Activated naive CD4-positive, alpha-beta T cell treated with anti-CD3 and anti-CD28 coated beads for 36 hours (primary cell): Measurements from ENCODE around the gene CPA2. TPM values are rescaled to one million over a fixed set of nuclear protein-coding genes. Genes with fewer than 3 reads are reported as not detected.

Experiments used
- CTCF ChIA-PET: fragments of 350-600 bp; sonication (Branson Sonifier 250); formaldehyde crosslinking; loops from one replicate; lab custom pipeline; 2021; ENCODE audit warnings: antibody characterized with exemption; lab: Charles Lee
- DNase-seq: peaks from one replicate; pipeline ENCODE4 v3.0.0-alpha.2; 2020
- H3K27ac Mint-ChIP-seq: one replicate; pipeline ENCODE4 v1.8.0; 2021; ENCODE audit warnings: mild to moderate bottlenecking, mixed read lengths
- H3K27me3 Mint-ChIP-seq: one replicate; pipeline ENCODE4 v1.8.0; 2021; ENCODE audit warnings: low read depth, mixed read lengths
- H3K36me3 Mint-ChIP-seq: one replicate; pipeline ENCODE4 v1.8.0; 2021; ENCODE audit warnings: low read depth, mixed read lengths
- H3K4me1 Mint-ChIP-seq: one replicate; pipeline ENCODE4 v1.8.0; 2021; ENCODE audit warnings: low read depth, mixed read lengths
- H3K4me3 Mint-ChIP-seq: one replicate; pipeline ENCODE4 v1.8.0; 2021; ENCODE audit warnings: mild to moderate bottlenecking, moderate library complexity, mixed read lengths
- H3K9me3 Mint-ChIP-seq: one replicate; pipeline ENCODE4 v1.8.0; 2021; ENCODE audit warnings: mixed read lengths
- intact Hi-C: fragments of 100-400 bp; cut with micrococcal nuclease; formaldehyde crosslinking; loops from one replicate; pipeline ENCODE4 v1.15.1; 2023
- total RNA-seq, 2 experiments: library from RNA; stranded (reverse); gene quantifications; one replicate each; pipeline ENCODE4 v1.2.3, GENCODE V29; 2021

The CPA2 gene
- total RNA-seq, 2 experiments from 2014 or later: not detected

DNA sequence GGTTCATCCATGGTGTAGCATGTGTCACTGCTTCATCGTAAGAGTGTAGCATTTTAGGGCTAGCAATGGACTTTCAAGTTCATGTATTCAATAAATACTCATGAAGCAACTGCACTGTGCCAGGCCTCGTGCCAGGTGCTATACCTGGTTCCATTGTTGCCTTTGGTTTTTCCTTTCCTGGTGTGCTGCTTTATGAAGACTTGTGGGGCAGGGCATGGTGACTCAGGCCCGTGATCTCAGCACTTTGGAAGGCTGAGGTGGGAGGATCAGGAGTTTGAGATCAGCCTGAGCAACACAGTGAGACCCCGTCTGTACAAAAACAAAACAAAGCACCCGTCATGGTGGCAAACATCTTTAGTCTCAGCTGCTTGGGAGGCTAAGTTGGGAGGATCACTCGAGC is 24.1 kb downstream of the CPA2 start:
- no peak overlapping the region for H3K4me3 Mint-ChIP-seq
- DNase-seq: no peak
- no peaks in the 10 kb centered on the region for H3K27me3 Mint-ChIP-seq
- CTCF ChIA-PET: interaction anchor here (0.6 kb wide), 1 partner anchor 47 kb away, joined by 5 read pairs; no protein-coding TSS in a partner anchor
- H3K36me3 Mint-ChIP-seq: no peaks in the 10 kb centered on the region
- no peaks in the 10 kb centered on the region for H3K4me1 Mint-ChIP-seq
- no peak overlapping the region for H3K27ac Mint-ChIP-seq
- intact Hi-C loops: no loop called here
- H3K9me3 Mint-ChIP-seq: no peaks in the 10 kb centered on the region

DNA sequence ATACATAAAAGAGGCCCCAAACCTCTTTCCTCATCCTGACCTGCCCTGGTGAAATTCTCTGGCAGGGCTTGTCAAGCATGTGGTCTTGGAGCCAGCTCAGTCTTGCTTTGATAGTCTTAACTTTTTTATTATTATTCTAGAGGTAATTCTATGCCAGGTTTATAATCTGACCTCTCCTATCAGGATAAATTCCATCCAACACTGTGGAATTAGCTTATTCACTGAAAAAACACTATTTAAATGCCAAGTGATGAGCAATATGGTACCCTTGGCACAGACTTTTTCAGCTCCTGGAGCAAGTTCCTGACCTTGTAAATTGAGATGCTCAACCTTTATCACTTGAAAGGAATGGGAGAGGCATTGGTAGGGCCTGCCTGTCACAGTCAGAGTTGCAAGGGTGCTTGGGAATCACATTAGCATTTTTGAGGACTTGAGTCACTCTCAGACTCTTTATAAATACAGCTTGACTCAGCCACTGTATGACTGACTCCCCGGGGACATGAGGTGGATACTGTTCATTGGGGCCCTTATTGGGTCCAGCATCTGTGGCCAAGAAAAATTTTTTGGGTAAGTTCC is 26.1 kb downstream of the CPA2 start, which contains the start of gene CPA4:
CPA4 (plus strand) TSS at position 480 of the 576 bp plus-strand sequence; CDS start at position 500, 20 bp downstream.
- CTCF ChIA-PET: interaction anchor here (0.6 kb wide), 1 partner anchor 19 kb away, joined by 3 read pairs; no protein-coding TSS in a partner anchor

DNA sequence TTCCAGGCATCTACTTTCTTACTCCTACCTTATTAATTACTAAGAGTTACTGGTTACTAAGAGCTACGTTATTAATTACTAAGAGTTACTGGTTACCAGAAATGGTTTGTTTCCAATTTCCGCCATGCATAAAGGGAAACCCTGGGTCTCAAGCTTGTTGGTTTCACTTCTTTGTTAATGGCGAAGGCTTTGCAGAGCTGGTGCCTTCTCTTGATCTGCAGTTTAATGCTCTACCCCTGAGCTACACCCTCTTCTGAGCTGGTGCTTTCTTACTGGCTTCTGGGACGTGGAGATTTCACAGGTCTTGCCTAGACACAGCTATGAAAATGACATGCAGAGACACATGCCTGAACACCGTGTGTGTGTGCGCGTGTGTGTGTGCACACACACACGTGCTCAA is 26.9 kb downstream of the CPA2 start:
- intact Hi-C loops: no loop called here
- H3K4me1 Mint-ChIP-seq: no peaks in the 10 kb centered on the region
- H3K27me3 Mint-ChIP-seq: no peaks in the 10 kb centered on the region
- no peaks in the 10 kb centered on the region for H3K36me3 Mint-ChIP-seq
- H3K9me3 Mint-ChIP-seq: no peaks in the 10 kb centered on the region
- DNase-seq: no peak
- no peak overlapping the region for H3K27ac Mint-ChIP-seq
- CTCF ChIA-PET: interaction anchor here (0.7 to 0.8 kb wide), 2 partner anchors 13 to 57 kb away, joined by 3 to 4 read pairs; no protein-coding TSS in a partner anchor
- H3K4me3 Mint-ChIP-seq: no peak overlapping the region

More for the DNA sequence above, 26.1 kb downstream of the CPA2 start, which contains the start of gene CPA4:
- H3K4me1 Mint-ChIP-seq: no peaks in the 10 kb centered on the region
- no peak within 1 kb of the TSS for H3K27ac Mint-ChIP-seq
- intact Hi-C loops: no loop called here
- no peaks in the 10 kb centered on the region for H3K27me3 Mint-ChIP-seq
- H3K9me3 Mint-ChIP-seq: no peaks in the 10 kb centered on the region
- DNase-seq: no peak
- H3K4me3 Mint-ChIP-seq: no peak within 1 kb of the TSS
- H3K36me3 Mint-ChIP-seq: no peaks in the 10 kb centered on the region

DNA sequence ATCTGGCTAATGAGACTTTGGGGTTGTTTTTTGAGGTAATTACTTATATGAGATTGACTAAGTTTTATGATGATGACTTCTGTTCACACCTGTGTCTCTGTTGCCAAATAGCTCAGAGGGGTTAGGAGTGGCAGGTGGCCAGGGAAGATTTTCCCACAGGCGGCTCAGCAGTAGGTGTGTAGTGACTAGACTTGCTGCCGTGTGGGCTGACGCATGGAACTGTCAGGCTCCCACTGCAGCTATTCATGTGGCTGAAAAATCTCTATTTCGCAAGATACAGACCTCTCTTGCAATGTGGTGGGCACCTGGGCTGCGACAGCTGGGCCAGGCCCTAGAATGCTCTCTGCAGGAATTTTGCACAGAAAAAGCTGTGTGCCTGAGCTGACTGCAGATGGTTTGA is 27.7 kb downstream of the CPA2 start:
- Mint-ChIP-seq H3K4me3 (no peak overlapping the region), H3K27me3 (no peaks in the 10 kb centered on the region), H3K9me3 (no peaks in the 10 kb centered on the region), H3K4me1 (no peaks in the 10 kb centered on the region), H3K27ac (no peak overlapping the region), H3K36me3 (no peaks in the 10 kb centered on the region)
- intact Hi-C loops: no loop called here
- CTCF ChIA-PET: interaction anchor here (0.7 kb wide), 1 partner anchor 58 kb away, joined by 4 read pairs; no protein-coding TSS in a partner anchor
- peak; percentile 26 for DNase-seq

DNA sequence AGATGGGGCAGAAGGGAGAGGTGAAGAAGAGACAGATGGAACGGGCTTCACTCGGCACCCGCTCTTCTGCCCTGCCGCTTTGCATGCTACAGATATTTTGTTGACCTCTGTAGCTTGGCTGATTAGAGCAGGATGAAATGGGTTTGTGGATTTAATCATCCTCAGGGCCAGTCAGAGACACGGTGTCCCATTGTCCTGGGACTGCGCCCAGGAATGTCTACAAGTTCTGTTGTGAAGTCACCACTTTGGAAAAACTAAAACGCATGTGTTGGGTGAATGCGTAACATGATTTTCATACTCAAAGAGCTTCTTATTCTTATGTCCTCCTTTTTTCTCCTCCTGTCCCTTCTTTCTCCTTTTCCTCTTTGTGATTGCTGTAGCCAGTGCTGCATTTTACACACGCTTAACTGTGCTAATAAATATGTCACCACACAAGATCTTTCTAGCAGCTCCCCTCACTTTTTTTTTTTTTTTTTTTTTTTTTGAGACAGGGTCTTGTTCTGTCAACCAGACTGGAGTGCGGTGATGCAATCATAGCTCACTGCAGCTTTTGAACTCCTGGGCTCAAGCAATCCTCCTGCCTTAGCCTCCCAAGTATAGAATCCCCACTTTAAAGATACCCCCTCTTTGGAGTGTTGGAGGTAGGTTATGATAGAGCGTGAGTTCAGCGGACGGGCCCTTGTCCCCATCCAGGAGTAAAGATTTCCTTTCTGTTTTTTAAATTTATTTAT is 29.7 kb downstream of the CPA2 start:
- CTCF ChIA-PET: no interaction called here
- Mint-ChIP-seq H3K4me1 (no peaks in the 10 kb centered on the region), H3K27ac (no peak overlapping the region), H3K36me3 (no peaks in the 10 kb centered on the region), H3K9me3 (no peaks in the 10 kb centered on the region), H3K4me3 (no peak overlapping the region), H3K27me3 (no peaks in the 10 kb centered on the region)
- intact Hi-C loops: no loop called here
- no peak for DNase-seq

DNA sequence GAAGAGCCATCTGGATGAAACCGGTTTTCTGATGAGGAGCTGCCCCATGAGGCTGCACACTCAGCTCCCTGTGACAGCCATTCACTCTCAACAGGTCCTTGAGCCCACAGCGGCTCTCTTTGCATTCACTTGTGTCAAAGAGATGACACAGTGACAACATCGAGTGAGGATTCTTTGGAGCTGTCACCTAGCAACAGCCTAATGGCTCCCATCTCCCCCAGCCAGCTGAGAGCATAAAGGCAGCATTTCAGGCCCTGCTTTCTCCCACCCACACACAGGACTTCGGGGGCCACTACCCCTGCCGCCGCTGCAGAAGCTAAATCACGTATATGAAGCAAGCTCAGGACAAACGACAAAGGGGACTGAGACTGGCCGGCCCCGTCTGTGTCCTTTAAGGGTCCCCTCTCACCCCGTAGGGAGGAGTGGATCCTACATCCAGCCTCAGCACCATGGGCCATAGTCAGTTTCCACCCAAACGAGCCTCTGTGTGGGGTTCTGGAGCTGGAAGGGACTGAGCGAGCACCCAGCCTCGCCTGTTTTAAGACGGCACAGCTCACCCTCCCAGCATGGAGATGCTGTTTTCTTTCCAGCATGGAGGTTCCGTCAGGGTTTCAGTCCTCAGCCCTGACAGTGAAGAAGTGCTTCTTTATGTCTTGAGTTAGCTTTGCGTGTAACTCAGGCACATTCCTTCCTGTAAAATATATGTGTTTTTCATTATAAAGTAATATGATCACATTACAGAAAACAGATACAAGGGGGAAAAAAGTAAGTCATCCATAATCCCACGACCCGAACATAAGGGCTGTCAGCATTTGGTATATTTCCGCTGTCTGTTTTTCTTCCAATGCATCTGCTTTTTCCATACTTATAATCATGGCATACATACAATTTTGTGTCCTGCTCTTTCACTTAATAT is 31.2 kb downstream of the CPA2 start:
- H3K36me3 Mint-ChIP-seq: no peaks in the 10 kb centered on the region
- H3K4me1 Mint-ChIP-seq: no peaks in the 10 kb centered on the region
- no peak overlapping the region for H3K4me3 Mint-ChIP-seq
- H3K27ac Mint-ChIP-seq: no peak overlapping the region
- no peaks in the 10 kb centered on the region for H3K27me3 Mint-ChIP-seq
- no peak for DNase-seq
- CTCF ChIA-PET: no interaction called here
- no peaks in the 10 kb centered on the region for H3K9me3 Mint-ChIP-seq
- intact Hi-C loops: no loop called here

DNA sequence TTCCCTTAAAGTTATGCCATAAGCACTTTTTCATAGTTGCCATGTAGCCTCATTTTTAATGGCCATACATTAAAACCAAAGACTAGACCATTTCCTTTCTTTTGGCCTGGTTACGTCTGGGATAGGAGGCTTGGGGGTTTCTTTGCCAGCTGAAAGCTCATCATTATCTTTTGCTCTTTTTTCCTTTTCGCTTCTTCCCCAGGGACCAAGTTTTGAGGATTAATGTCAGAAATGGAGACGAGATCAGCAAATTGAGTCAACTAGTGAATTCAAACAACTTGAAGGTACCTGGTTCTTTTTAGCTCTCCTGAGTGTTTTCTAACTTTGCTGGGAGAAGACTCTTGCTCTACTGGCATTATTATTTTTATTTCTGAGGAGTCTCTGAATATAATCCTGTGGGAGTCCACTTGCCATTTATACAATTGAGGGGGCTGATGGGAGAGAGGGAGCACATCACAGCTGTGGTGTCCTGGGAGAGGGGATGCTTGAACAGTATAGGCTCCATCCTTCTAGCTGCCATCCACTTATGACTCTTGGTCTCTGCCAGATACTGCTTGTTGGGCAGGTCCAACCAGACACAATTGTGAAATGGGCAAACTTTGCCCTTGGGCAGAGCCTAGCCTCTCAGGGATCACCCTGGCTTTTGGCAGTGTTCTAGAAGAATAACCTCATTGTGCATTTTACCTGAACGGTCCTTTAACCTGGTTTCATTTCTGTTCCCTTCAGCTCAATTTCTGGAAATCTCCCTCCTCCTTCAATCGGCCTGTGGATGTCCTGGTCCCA is 32.1 kb downstream of the CPA2 start:
- no peak for DNase-seq
- Mint-ChIP-seq H3K4me1 (no peaks in the 10 kb centered on the region), H3K4me3 (no peak overlapping the region), H3K27me3 (no peaks in the 10 kb centered on the region), H3K27ac (no peak overlapping the region), H3K36me3 (no peaks in the 10 kb centered on the region), H3K9me3 (no peaks in the 10 kb centered on the region)
- CTCF ChIA-PET: no interaction called here
- intact Hi-C loops: no loop called here

DNA sequence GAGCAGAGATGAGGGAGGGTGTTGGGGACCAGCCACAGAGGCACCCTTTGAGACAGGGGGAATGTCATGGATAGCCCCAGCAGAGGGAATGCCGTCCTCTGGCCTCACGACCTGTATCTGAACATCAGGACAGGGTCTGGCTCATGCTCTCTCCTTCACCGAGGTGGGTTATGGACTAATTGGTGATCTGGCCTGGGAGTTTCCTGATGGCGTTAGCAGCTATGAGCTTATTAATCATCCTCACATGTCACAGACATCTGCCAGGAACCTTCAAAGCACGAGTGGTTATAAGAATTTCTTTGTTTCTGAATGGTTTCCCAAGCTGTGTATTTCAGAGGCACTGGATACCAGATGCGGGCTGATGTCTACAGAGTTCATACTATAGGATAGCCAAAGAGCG is 33.2 kb downstream of the CPA2 start:
- CTCF ChIA-PET: interaction anchor here (0.6 kb wide), 1 partner anchor 71 kb away, joined by 4 read pairs; no protein-coding TSS in a partner anchor
- H3K27ac Mint-ChIP-seq: no peak overlapping the region
- DNase-seq: no peak

DNA sequence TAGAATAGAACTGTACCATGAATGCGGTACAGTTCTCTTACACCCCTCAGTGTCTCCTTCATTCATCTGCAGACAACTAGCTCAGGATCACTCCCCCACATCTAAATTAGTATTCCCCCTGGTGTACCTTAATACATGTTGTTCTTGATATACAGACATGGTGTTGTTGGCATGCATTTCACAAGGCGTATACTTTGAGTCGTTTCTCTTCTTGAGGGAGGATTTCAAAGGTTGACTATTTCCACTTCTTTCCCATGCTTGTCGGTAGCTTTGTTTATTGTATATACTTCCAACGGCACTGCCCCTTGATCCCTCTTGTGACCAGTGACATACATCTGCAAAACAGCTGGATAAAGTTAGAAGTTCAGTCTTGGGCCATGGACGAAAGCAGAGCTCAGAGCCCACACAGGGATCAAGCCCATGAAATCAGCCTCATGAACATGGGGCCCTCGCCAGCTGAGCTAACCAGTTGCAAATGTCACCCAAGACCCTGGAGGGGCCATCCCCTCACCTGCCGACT is 34.9 kb downstream of the CPA2 start:
- no peak overlapping the region for H3K4me3 Mint-ChIP-seq
- intact Hi-C loops: no loop called here
- CTCF ChIA-PET: interaction anchor here (0.6 kb wide), 1 partner anchor 214 kb away, joined by 5 read pairs; no protein-coding TSS in a partner anchor
- no peaks in the 10 kb centered on the region for H3K27me3 Mint-ChIP-seq
- no peaks in the 10 kb centered on the region for H3K36me3 Mint-ChIP-seq
- no peaks in the 10 kb centered on the region for H3K9me3 Mint-ChIP-seq
- H3K27ac Mint-ChIP-seq: no peak overlapping the region
- no peak for DNase-seq
- H3K4me1 Mint-ChIP-seq: no peaks in the 10 kb centered on the region

More for the DNA sequence above, 33.2 kb downstream of the CPA2 start:
- Mint-ChIP-seq H3K9me3 (no peaks in the 10 kb centered on the region), H3K4me1 (no peaks in the 10 kb centered on the region), H3K27me3 (no peaks in the 10 kb centered on the region), H3K4me3 (no peak overlapping the region), H3K36me3 (no peaks in the 10 kb centered on the region)
- intact Hi-C loops: no loop called here

DNA sequence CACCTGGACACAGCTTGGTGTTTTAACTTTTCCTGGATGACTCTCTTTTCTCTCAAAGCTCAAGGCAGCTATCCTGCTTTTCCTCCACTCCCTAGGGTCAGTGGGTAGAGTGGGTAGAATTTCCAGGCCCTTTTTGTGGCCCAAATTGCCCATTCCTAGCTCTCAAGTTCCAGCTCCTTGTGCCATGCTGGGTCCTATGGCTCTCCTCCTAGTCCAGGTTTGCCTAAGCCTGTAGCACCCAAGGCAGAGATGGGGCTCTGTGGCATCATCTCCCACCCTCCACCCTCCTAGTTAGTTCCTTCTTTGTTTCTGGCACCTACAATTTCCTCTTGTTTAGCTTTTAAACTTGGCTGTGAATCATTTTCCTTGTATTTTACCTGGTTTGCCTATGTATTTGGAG is 36.0 kb downstream of the CPA2 start:
- no peaks in the 10 kb centered on the region for H3K9me3 Mint-ChIP-seq
- intact Hi-C loops: no loop called here
- no peak overlapping the region for H3K27ac Mint-ChIP-seq
- no peak for DNase-seq
- CTCF ChIA-PET: no interaction called here
- no peaks in the 10 kb centered on the region for H3K4me1 Mint-ChIP-seq
- H3K27me3 Mint-ChIP-seq: no peaks in the 10 kb centered on the region
- no peak overlapping the region for H3K4me3 Mint-ChIP-seq
- H3K36me3 Mint-ChIP-seq: no peaks in the 10 kb centered on the region

DNA sequence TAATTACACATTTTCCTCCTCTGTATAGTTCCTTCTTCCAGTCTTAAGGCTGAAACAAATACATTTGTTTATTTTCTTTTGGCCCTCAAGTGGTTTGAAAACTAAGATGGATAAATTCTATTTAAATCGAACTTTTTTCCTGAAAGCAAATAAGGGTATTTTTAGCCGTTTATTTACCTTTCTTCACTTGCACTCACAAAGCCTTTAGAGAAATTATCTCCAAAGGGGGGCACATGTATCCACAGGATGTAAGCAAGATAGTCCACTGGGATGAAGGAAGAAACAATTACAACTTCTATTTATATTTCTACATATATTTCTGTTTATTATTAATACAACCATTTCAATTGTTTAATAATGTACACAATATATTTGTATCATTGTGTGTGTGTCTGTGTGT is 36.5 kb downstream of the CPA2 start:
- Mint-ChIP-seq H3K4me3 (no peak overlapping the region), H3K4me1 (no peaks in the 10 kb centered on the region), H3K36me3 (no peaks in the 10 kb centered on the region), H3K27me3 (no peaks in the 10 kb centered on the region), H3K27ac (no peak overlapping the region), H3K9me3 (no peaks in the 10 kb centered on the region)
- no peak for DNase-seq
- intact Hi-C loops: no loop called here
- CTCF ChIA-PET: interaction anchor here (0.6 kb wide), 1 partner anchor 105 kb away, joined by 6 read pairs; no protein-coding TSS in a partner anchor
